Fibroblast of the aortic adventitia (primary cell): ENCODE measurements around the gene ARPC1B. TPM values are rescaled to one million over a fixed set of nuclear protein-coding genes. Genes with fewer than 3 reads are reported as not detected.
A peak's percentile ranks its signal among the peaks of the same experiment; 100 is the strongest.

ENCODE experiments used
- DNase-seq: peaks from one replicate; pipeline ENCODE4 v3.0.0-alpha.2; 2010; ENCODE audit warnings: low read depth
- H3K4me3 ChIP-seq: 2 replicates; pipeline ENCODE4 v1.5.1; 2011; ENCODE audit warnings: low read depth, mild to moderate bottlenecking, control low read depth, low read length, moderate library complexity
- CTCF ChIP-seq: IDR thresholded peaks from 2 replicates; pipeline ENCODE4 v1.5.1; 2011; ENCODE audit warnings: mild to moderate bottlenecking, low read length, control low read depth, inconsistent platforms; ENCODE audit not compliant: insufficient read depth
- total RNA-seq: library from RNA; depleted of rRNA; stranded (reverse); fragments of >200 nt; gene quantifications from 2 replicates; pipeline ENCODE4 v1.2.3, GENCODE V29; 2012; ENCODE audit warnings: low replicate concordance

The ARPC1B gene
- total RNA-seq, 1 donor, result 358 TPM

GRCh38 chr7:99359465-99360154 lies 14.9 kb upstream of the ARPC1B start:
- no peak overlapping the region for H3K4me3 ChIP-seq
- TF ChIP-seq CTCF, result no peak
- no peak for DNase-seq

- DNase-seq, result peak; percentile 95
- no peak overlapping the region for H3K4me3 ChIP-seq
- TF ChIP-seq CTCF, result no peak
Observed at GRCh38 chr7:99362801-99363200, 11.7 kb upstream of the ARPC1B start.

- no peak for TF ChIP-seq CTCF
- no peak for DNase-seq
- H3K4me3 ChIP-seq, result no peak overlapping the region
Observed at GRCh38 chr7:99363286-99363685, 11.2 kb upstream of the ARPC1B start.

- TF ChIP-seq CTCF, result peak; percentile 57
- DNase-seq, result no peak
- no peak overlapping the region for H3K4me3 ChIP-seq
Observed at GRCh38 chr7:99365318-99366141, 9.0 kb upstream of the ARPC1B start.

- no peak for TF ChIP-seq CTCF
- H3K4me3 ChIP-seq, result no peak overlapping the region
- DNase-seq, result no peak
Observed at GRCh38 chr7:99366646-99367045, 7.9 kb upstream of the ARPC1B start.

GRCh38 chr7:99368750-99369389 lies 5.7 kb upstream of the ARPC1B start:
- DNase-seq, result no peak
- TF ChIP-seq CTCF, result no peak

More at GRCh38 chr7:99368750-99369389, 5.7 kb upstream of the ARPC1B start:
- no peak overlapping the region for H3K4me3 ChIP-seq
